Lung (tissue), 12 donors: ENCODE results near the gene AFAP1L1. TPM values are rescaled to one million over a fixed set of nuclear protein-coding genes. Genes with fewer than 3 reads are reported as not detected.

Experiments
- ATAC-seq: fragments of 200-7000 bp; cut with Tn5 transposase; one replicate; pipeline ENCODE4 v1.9.1; 2020; ENCODE audit warnings: moderate number of reproducible peaks; ENCODE audit not compliant: insufficient read depth, low FRiP score
- DNase-seq, 3 donors: peaks; one replicate each; pipeline ENCODE4 v3.0.0-alpha.2; 2013 to 2017
- H3K27ac ChIP-seq, 2 donors: one replicate each; pipeline ENCODE4 v1.5.1; 2013; ENCODE audit warnings: mild to moderate bottlenecking in 2 of 2, moderate library complexity in 2 of 2, control low read depth in 1 of 2, inconsistent platforms in 1 of 2, low read depth in 1 of 2, low read length in 1 of 2
- H3K27me3 ChIP-seq, 3 donors: one replicate each; pipeline ENCODE4 v1.5.1; 2013; ENCODE audit warnings: low read length in 2 of 3; ENCODE audit not compliant: control insufficient read depth in 3 of 3, insufficient read depth in 3 of 3
- H3K36me3 ChIP-seq, 4 donors: one replicate each; pipeline ENCODE4 v1.5.1; 2013; ENCODE audit warnings: low read length in 4 of 4, mild to moderate bottlenecking in 1 of 4, moderate library complexity in 1 of 4; ENCODE audit not compliant: control insufficient read depth in 4 of 4, insufficient read depth in 4 of 4
- H3K4me1 ChIP-seq, 5 donors: one replicate each; pipeline ENCODE4 v1.5.1; 2013; ENCODE audit warnings: low read length in 5 of 5, mild to moderate bottlenecking in 2 of 5, moderate library complexity in 1 of 5; ENCODE audit not compliant: control insufficient read depth in 5 of 5, insufficient read depth in 5 of 5
- H3K4me3 ChIP-seq: one replicate; pipeline ENCODE4 v1.5.1; 2013; ENCODE audit warnings: mild to moderate bottlenecking, control low read depth, moderate library complexity
- H3K9ac ChIP-seq, 2 donors: one replicate each; pipeline ENCODE4 v1.5.1; 2013; ENCODE audit warnings: low read length in 2 of 2, control low read depth in 1 of 2; ENCODE audit not compliant: insufficient read depth in 1 of 2
- H3K9me3 ChIP-seq, 4 donors: one replicate each; pipeline ENCODE4 v1.5.1; 2013; ENCODE audit warnings: low read length in 3 of 4, mild to moderate bottlenecking in 1 of 4, moderate library complexity in 1 of 4; ENCODE audit not compliant: control insufficient read depth in 4 of 4, insufficient read depth in 3 of 4
- CTCF ChIP-seq: IDR thresholded peaks from 2 replicates; pipeline ENCODE4 v1.5.1; 2012; ENCODE audit warnings: mild to moderate bottlenecking; ENCODE audit errors: control extremely low read depth, extremely low read depth
- WGBS, 2 donors: extraction: QIAGEN DNeasy Blood & Tissue Kit; methylation state at CpG; one replicate each; pipeline ENCODE4 v1.1.7; 2013; 5-methylcytosine and 5-hydroxymethylcytosine counted together
- polyA plus RNA-seq, 2 donors: library from polyadenylated mRNA; stranded (reverse); fragments of 200-250 nt; gene quantifications; one replicate each; pipeline ENCODE4 v1.2.1, GENCODE V29; 2013
- total RNA-seq, 2 donors: library from RNA; depleted of rRNA in 1 of 2; stranded (reverse); fragments of >200 nt in 1 of 2; gene quantifications; one replicate each; pipeline ENCODE4 v1.2.1, GENCODE V29; 2014 to 2021
- donor health status: control.
- donor health status: control.
- donor health status: Bipolar disorder and iron deficiency.
- donor health status: healthy.
- donor health status: DM: yes; HTN: yes; CAD: no.

AFAP1L1 gene
- total and polyA plus RNA-seq, 4 donors, result 9.8 to 40.6 (median 18.1) TPM

- Histone ChIP-seq H3K9me3 (no peaks in the 10 kb centered on the region), H3K4me1 (peaks cover 0 to 15% (median 12%) of the 10 kb centered on the region in 5 donors), H3K27ac (peak overlapping the region in 1 of 2 donors; percentile 56), H3K36me3 (peaks cover 0 to 13% (median 6%) of the 10 kb centered on the region in 4 donors), H3K4me3 (no peak overlapping the region), H3K9ac (no peak overlapping the region), H3K27me3 (no peaks in the 10 kb centered on the region)
- WGBS, 2 donors, result 50 to 84% methylated on average over 2 of the region's 2 CpGs
- DNase-seq, result no peak
- ATAC-seq, result no peak
- no peak for TF ChIP-seq CTCF
These were observed 52.1 kb downstream of the AFAP1L1 start for GRCh38 chr5:149323621-149324205.

- WGBS, 2 donors, result 93 to 98% methylated on average over 2 of the region's 2 CpGs
- Histone ChIP-seq H3K36me3 (peaks cover 0 to 14% (median 6%) of the 10 kb centered on the region in 4 donors), H3K9me3 (no peaks in the 10 kb centered on the region), H3K4me1 (peaks cover 0 to 14% (median 12%) of the 10 kb centered on the region in 5 donors), H3K27ac (no peak overlapping the region), H3K27me3 (no peaks in the 10 kb centered on the region), H3K4me3 (no peak overlapping the region), H3K9ac (no peak overlapping the region)
- ATAC-seq (no peak), DNase-seq (no peak)
- no peak for TF ChIP-seq CTCF
These were observed 53.0 kb downstream of the AFAP1L1 start for GRCh38 chr5:149324641-149325040.

GRCh38 chr5:149325166-149325735 lies 53.6 kb downstream of the AFAP1L1 start:
- peak overlapping the region; percentile 2 to 24 for H3K27ac ChIP-seq
- H3K36me3 ChIP-seq, result peaks cover 0 to 17% (median 4%) of the 10 kb centered on the region in 4 donors
- DNase-seq, result no peak
- no peak for TF ChIP-seq CTCF
- H3K27me3 ChIP-seq, result no peaks in the 10 kb centered on the region
- ATAC-seq, result no peak
- peaks cover 0 to 11% (median 10%) of the 10 kb centered on the region in 5 donors for H3K4me1 ChIP-seq
- H3K4me3 ChIP-seq, result no peak overlapping the region
- no peak overlapping the region for H3K9ac ChIP-seq
- no peaks in the 10 kb centered on the region for H3K9me3 ChIP-seq
